Thyroid gland (tissue), 4 donors: ENCODE data around the gene PTGER3. TPM values are rescaled to one million over a fixed set of nuclear protein-coding genes. Genes with fewer than 3 reads are reported as not detected.

Experiments used
- DNase-seq, 2 donors: peaks; one replicate each; pipeline ENCODE4 v3.0.0-alpha.2; 2019
- H3K27ac ChIP-seq, 3 donors: fragments of 200-600 bp; sonication (generic); 1 replicate in 2 of 3; 2 replicates in 1 of 3; pipeline ENCODE4 v1.5.1; 2016 to 2019; ENCODE audit warnings: mild to moderate bottlenecking in 1 of 3, moderate library complexity in 1 of 3
- H3K27me3 ChIP-seq: fragments of 200-600 bp; sonication (generic); one replicate; pipeline ENCODE4 v1.5.1; 2019
- H3K36me3 ChIP-seq, 2 donors: fragments of 200-600 bp; sonication (generic); one replicate each; pipeline ENCODE4 v1.5.1; 2016 to 2019
- H3K4me1 ChIP-seq, 2 donors: fragments of 200-600 bp; sonication (generic); one replicate each; pipeline ENCODE4 v1.5.1; 2017 to 2019
- H3K4me3 ChIP-seq, 3 donors: fragments of 200-600 bp; sonication (generic); replicated peaks in 1 of 3; 1 replicate in 2 of 3; 2 replicates in 1 of 3; pipeline ENCODE4 v1.5.1; 2016; ENCODE audit warnings: mild to moderate bottlenecking in 1 of 3
- H3K9me3 ChIP-seq: fragments of 200-600 bp; sonication (generic); one replicate; pipeline ENCODE4 v1.5.1; 2017
- CTCF ChIP-seq, 6 experiments: fragments of 200-600 bp in 3 of 6; fragments of 450-650 bp in 3 of 6; sonication (generic) in 3 of 6; IDR thresholded peaks; one replicate each; pipeline ENCODE4 v1.5.1; 2016 to 2019; ENCODE audit warnings: antibody characterized with exemption in 6 of 6, mild to moderate bottlenecking in 2 of 6, inconsistent platforms in 1 of 6, moderate library complexity in 1 of 6
- POLR2A ChIP-seq, 2 donors: fragments of 450-650 bp; IDR thresholded peaks; one replicate each; pipeline ENCODE4 v1.6.1; 2017; ENCODE audit warnings: antibody characterized with exemption in 2 of 2, mild to moderate bottlenecking in 2 of 2, moderate library complexity in 1 of 2
- WGBS, 2 donors: methylation state at CpG; one replicate each; pipeline ENCODE4 v1.1.5; 2017; 5-methylcytosine and 5-hydroxymethylcytosine counted together
- intact Hi-C: fragments of 100-400 bp; cut with DNase I; formaldehyde crosslinking; loops from one replicate; pipeline ENCODE4 v1.15.1; 2023
- total RNA-seq, 4 donors: library from RNA; depleted of rRNA; stranded (reverse); fragments of >200 nt; gene quantifications; one replicate each; pipeline ENCODE4 v1.2.3, GENCODE V29; 2016

Gene PTGER3
- total RNA-seq, 4 donors from 2014 or later = 0.39 to 6.4 (median 2.1) TPM

GRCh38 chr1:71088645-71089287, 41.1 kb upstream of the PTGER3 start:
- no peaks in the 10 kb centered on the region for H3K9me3 ChIP-seq
- 89 to 91% methylated on average over 5 of the region's 5 CpGs for WGBS, 2 donors

GRCh38 chr1:71087713-71088112, 40.1 kb upstream of the PTGER3 start:
- 96 to 100% methylated on average over 1 of the region's 1 CpG for WGBS, 2 donors
- no peak overlapping the region for H3K27ac ChIP-seq
- intact Hi-C loops = loop anchor here (10.0 kb wide), 1 partner anchor 863 kb away; the partner anchor contains the start of gene SRSF11
- DNase-seq = no peak
- H3K36me3 ChIP-seq = no peaks in the 10 kb centered on the region
- TF ChIP-seq CTCF (IDR thresholded peaks at IDR 0.05) (no peak), POLR2A (IDR thresholded peaks at IDR 0.05) (no peak)
- no peaks in the 10 kb centered on the region for H3K27me3 ChIP-seq
- no peak overlapping the region for H3K4me3 ChIP-seq
- no peaks in the 10 kb centered on the region for H3K9me3 ChIP-seq
- no peaks in the 10 kb centered on the region for H3K4me1 ChIP-seq

More at GRCh38 chr1:71088645-71089287, 41.1 kb upstream of the PTGER3 start:
- intact Hi-C loops = loop anchor here (10.0 kb wide), 1 partner anchor 864 kb away; the partner anchor contains the start of gene SRSF11
- no peaks in the 10 kb centered on the region for H3K27me3 ChIP-seq
- no peak overlapping the region for H3K4me3 ChIP-seq
- no peak for TF ChIP-seq CTCF (IDR thresholded peaks at IDR 0.05)
- TF ChIP-seq POLR2A (IDR thresholded peaks at IDR 0.05) = no peak
- H3K36me3 ChIP-seq = no peaks in the 10 kb centered on the region
- no peak for DNase-seq
- no peaks in the 10 kb centered on the region for H3K4me1 ChIP-seq
- no peak overlapping the region for H3K27ac ChIP-seq

- no peak for DNase-seq
- Histone ChIP-seq H3K27ac (no peak overlapping the region), H3K4me1 (no peaks in the 10 kb centered on the region), H3K9me3 (no peaks in the 10 kb centered on the region), H3K27me3 (no peaks in the 10 kb centered on the region), H3K36me3 (no peaks in the 10 kb centered on the region), H3K4me3 (no peak overlapping the region)
- TF ChIP-seq CTCF (IDR thresholded peaks at IDR 0.05) = no peak
- no peak for TF ChIP-seq POLR2A (IDR thresholded peaks at IDR 0.05)
- intact Hi-C loops = loop anchor here (10.0 kb wide), 1 partner anchor 862 kb away; the partner anchor contains the start of gene SRSF11
Measured at GRCh38 chr1:71087060-71087459, 39.4 kb upstream of the PTGER3 start.

GRCh38 chr1:71086331-71086730, 38.7 kb upstream of the PTGER3 start:
- WGBS, 2 donors = 86 to 93% methylated on average over 1 of the region's 1 CpG
- no peaks in the 10 kb centered on the region for H3K9me3 ChIP-seq
- H3K27me3 ChIP-seq = no peaks in the 10 kb centered on the region
- intact Hi-C loops = loop anchor here (10.0 kb wide), 1 partner anchor 862 kb away; the partner anchor contains the start of gene SRSF11
- H3K36me3 ChIP-seq = no peaks in the 10 kb centered on the region
- DNase-seq = no peak
- no peak overlapping the region for H3K27ac ChIP-seq
- peaks cover 5 to 7% of the 10 kb centered on the region in 2 donors for H3K4me1 ChIP-seq
- H3K4me3 ChIP-seq = no peak overlapping the region
- TF ChIP-seq POLR2A (IDR thresholded peaks at IDR 0.05) (no peak), CTCF (IDR thresholded peaks at IDR 0.05) (no peak)

- Histone ChIP-seq H3K36me3 (no peaks in the 10 kb centered on the region), H3K27me3 (no peaks in the 10 kb centered on the region), H3K4me3 (no peak overlapping the region), H3K4me1 (peaks cover 19 to 23% of the 10 kb centered on the region in 2 donors), H3K27ac (no peak overlapping the region), H3K9me3 (no peaks in the 10 kb centered on the region)
- TF ChIP-seq CTCF (IDR thresholded peaks at IDR 0.05) (no peak), POLR2A (IDR thresholded peaks at IDR 0.05) (no peak)
- WGBS, 2 donors = 63 to 64% methylated on average over 2 of the region's 2 CpGs
- no peak for DNase-seq
- intact Hi-C loops = loop anchor here (10.0 kb wide), 1 partner anchor 858 kb away; the partner anchor contains the start of gene SRSF11
Measured at GRCh38 chr1:71083271-71083670, 35.7 kb upstream of the PTGER3 start.
